ENCODE data around the gene FLACC1.

DNA sequence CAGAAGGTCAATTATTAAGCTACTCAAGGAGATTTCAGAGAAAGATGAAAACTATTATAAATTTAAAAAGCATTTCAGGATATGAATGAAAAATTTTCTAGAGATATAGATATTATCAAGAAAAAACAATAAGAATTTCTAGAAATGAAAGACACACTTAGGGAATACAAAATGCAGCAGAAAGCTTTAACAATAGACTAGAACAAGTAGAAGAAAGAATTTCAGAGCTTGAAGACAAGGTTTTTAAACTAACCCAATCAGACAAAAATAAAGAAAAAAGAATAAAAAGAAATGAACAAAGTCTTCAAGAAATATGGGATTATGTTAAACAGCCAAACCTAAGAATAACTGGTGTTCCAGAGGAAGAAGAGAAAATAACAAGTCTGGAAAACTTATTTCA, 34.4 kb downstream of the FLACC1 start:
- TF ChIP-seq YY1 (IDR thresholded peaks at IDR 0.05; ENCODE audit: insufficient read depth, insufficient read length) (no peak), ZNF274 (IDR thresholded peaks at IDR 0.05; ENCODE audit: low read depth, low read length) (no peak)

All from NT2/D1 (cell line).